Fibroblast of pulmonary artery (primary cell): ENCODE data around the gene MEAK7.

Experiments
- DNase-seq: peaks from one replicate; pipeline ENCODE4 v3.0.0-alpha.2; 2010; ENCODE audit warnings: low read depth
- H3K4me3 ChIP-seq: replicated peaks from 2 replicates; pipeline ENCODE4 v1.5.1; 2011; ENCODE audit warnings: low read depth, mild to moderate bottlenecking, control low read depth, low read length, moderate library complexity
- TF ChIP-seq, protein P1 (sequence below): IDR thresholded peaks from 2 replicates; pipeline ENCODE4 v1.5.1; 2011; ENCODE audit warnings: mild to moderate bottlenecking, control low read depth, low read length, inconsistent platforms; ENCODE audit errors: missing control alignments

MEAK7 gene

DNA sequence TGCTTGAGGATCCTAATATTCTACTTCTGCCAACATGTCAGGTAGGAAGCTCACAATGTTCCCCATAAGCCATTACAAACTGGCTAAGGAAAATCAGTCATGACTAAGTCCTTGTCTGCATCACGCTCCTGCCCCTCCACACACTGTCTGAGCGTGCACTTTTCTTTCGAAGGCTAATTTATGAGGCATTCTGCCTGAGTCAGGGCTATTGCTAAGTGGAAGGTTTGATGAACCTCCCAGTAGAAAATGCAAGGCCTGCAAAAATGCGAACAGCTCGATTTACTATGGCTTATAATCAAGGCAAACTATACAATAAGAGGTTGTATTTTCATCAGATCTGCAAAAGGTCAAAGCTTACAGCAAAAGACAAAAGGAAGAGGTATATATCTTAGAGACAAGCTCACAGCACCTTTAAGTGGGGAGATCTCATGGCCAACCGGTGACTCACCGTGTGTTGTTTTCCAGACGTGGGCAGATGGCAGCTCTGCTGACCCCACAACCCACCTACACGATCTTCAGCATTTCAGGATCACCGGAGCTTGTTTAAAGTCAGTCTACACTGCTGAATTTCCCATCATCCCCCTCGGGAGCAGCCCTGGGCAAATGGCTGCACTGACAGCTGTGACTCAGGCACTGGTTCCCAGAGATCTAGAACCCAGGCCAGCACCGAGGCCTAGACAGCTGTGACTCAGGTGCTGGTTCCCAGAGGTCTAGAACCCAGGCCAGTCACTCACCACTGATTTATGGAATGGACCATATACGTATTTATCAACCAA lies 26.1 kb downstream of the MEAK7 start:
- TF ChIP-seq, protein P1, sequence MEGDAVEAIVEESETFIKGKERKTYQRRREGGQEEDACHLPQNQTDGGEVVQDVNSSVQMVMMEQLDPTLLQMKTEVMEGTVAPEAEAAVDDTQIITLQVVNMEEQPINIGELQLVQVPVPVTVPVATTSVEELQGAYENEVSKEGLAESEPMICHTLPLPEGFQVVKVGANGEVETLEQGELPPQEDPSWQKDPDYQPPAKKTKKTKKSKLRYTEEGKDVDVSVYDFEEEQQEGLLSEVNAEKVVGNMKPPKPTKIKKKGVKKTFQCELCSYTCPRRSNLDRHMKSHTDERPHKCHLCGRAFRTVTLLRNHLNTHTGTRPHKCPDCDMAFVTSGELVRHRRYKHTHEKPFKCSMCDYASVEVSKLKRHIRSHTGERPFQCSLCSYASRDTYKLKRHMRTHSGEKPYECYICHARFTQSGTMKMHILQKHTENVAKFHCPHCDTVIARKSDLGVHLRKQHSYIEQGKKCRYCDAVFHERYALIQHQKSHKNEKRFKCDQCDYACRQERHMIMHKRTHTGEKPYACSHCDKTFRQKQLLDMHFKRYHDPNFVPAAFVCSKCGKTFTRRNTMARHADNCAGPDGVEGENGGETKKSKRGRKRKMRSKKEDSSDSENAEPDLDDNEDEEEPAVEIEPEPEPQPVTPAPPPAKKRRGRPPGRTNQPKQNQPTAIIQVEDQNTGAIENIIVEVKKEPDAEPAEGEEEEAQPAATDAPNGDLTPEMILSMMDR, result no peak
- no peak overlapping the region for H3K4me3 ChIP-seq
- DNase-seq, result peak; percentile 20

DNA sequence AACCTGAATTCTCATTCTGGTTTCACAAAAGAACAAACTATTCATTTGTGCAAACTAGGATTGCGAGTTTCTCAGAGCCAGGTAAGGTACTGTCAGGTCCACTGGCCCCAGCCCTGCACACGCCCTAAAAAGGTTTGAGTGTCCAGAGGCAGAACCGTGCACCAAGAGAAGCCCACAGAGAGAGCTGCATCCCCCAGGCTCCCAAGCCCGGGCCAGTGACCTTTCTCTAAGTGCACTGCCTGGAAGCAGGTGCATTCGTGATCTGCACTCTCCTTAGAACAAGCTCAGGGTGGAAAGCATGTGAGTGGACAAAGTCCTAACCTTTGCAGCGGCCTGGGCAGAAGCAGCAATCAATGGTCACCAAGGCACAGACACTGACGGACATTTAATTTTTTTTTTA lies 26.8 kb downstream of the MEAK7 start:
- TF ChIP-seq, protein P1, result no peak
- H3K4me3 ChIP-seq, result no peak overlapping the region
- DNase-seq, result no peak

DNA sequence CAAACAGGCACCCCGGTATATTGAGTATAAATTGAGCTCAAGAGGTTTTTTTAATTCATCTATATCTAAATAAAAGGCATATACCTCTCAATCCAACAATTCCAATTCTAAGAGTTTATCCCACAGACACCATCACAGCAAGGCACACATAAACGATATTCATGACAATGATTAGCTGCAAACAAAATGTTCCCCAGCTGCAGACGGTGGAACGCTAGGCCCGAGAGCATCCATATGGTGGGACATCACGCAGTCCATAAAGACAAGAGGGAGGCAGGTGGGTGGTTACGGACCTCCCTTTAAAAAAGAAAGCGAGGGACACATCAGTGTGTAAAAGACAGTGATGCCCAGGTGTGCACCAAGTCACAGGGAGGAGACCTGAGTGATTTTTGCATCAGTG lies 28.1 kb downstream of the MEAK7 start:
- H3K4me3 ChIP-seq, result no peak overlapping the region
- DNase-seq, result no peak
- TF ChIP-seq, protein P1, result no peak

DNA sequence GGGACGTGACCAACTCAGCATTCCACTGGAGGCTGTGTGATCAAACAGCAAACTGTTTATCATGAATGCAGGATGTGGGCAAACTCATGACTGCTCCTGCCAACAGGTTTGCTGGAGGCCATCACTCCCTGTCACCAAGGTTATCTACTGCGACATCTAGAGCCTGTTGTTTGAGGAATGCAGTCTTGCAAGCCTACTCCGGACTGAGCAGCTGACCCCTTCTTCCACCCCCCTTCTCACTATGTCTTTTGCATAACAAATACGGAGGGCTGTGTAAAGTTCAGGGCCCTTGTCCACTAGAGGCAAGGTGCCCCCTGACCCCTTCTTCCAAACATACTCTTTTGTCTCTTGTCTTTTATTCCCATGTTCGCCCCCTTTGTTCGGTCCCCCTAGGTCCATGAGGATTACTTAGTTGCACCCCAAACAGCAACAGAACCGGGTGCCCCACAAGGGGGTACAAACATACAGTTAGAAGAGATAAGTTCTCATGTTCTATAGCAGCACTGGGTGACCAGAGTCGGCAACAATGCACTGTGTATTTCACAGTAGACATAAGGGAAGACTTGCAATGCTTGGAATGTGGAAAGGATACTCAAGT lies 28.7 kb downstream of the MEAK7 start:
- no peak for DNase-seq
- no peak overlapping the region for H3K4me3 ChIP-seq
- TF ChIP-seq, protein P1, result no peak

DNA sequence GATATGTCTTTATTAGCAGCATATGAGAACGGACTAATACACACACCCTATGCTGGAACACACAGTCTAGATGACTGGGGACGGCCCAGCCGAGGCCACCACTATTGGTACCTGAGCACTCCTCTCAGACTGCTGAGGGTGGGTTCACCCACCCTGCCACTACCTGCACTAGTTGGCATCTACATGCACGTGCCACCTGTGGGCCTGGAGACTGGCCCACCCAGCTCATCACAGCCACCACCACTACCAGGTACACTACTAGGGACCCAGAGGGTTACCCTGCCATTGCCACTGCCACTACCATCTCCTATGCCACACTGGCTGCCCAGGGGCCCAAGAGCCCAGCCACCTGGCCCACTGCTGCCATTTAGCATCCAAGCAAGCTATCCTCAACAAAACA lies 32.5 kb downstream of the MEAK7 start:
- TF ChIP-seq, protein P1, result no peak
- H3K4me3 ChIP-seq, result no peak overlapping the region
- no peak for DNase-seq

DNA sequence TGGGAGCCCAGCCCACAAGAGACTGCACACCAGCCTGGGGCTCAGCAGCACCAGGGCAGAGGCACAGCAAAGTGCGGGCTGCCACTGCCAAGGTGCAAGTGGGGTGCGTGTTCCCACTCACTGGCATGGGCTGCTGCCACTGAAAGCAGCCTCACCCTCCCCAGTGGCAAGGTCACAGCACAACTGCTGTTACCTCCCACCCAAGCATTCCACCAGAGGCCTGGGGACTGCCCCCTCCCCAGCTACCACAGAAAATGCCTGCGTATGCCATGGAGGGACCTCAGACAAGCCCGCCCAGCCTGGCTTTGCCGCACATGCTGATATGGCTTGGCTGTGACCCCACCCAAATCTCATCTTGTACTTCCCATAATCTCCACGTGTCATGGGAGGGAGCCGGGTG lies 33.1 kb downstream of the MEAK7 start:
- no peak for DNase-seq
- TF ChIP-seq, protein P1, result no peak
- H3K4me3 ChIP-seq, result no peak overlapping the region

DNA sequence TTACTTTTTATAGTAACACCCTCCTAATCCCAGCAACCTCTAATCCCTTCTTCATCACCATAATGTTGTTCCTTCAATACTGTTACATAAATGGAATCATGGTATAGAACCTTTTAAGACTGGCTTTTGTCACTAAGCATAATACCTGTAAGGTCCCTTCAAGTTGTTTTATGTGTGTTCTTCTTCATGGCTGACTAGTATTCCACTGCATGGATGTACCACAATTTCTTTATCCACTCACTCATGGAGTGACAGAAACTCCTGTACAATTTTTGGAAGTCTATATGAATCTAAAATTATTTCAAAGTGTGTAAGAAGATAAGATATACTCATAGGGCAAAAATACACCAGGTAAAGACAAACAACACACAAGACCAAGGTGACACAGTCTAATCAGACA lies 36.8 kb downstream of the MEAK7 start:
- DNase-seq, result no peak
- no peak overlapping the region for H3K4me3 ChIP-seq
- TF ChIP-seq, protein P1, result no peak
